GM18508 (cell line): ENCODE data around the gene ACBD6.
"Not testable (repeated sequence)": the region's sequence is repeated elsewhere in the genome, so short reads cannot be mapped to it uniquely, and the experiment has no call there.

ENCODE experiments used
- ATAC-seq: cut with Tn5 transposase; IDR thresholded peaks from one replicate; pipeline ENCODE4 v1.9.1; 2021; ENCODE audit warnings: moderate number of reproducible peaks; ENCODE audit not compliant: insufficient read depth, unreplicated experiment

ACBD6 gene

GRCh38 chr1:180502361-180503279 is at the start of gene ACBD6:
Gene ACBD6, minus strand, starts transcription at chr1:180502577. Its CDS starts 311 bp downstream, at chr1:180502266.
- ATAC-seq: peak; percentile 65

- no peak for ATAC-seq
These were observed 49.6 kb upstream of the ACBD6 start for GRCh38 chr1:180551997-180552396.

GRCh38 chr1:180550241-180550640 is 47.9 kb upstream of the ACBD6 start:
- ATAC-seq: no peak

- not testable (repeated sequence) for ATAC-seq
These were observed 47.4 kb upstream of the ACBD6 start for GRCh38 chr1:180549770-180550169.

GRCh38 chr1:180548686-180549317 is 46.4 kb upstream of the ACBD6 start:
- ATAC-seq: no peak

GRCh38 chr1:180545991-180546390 is 43.6 kb upstream of the ACBD6 start:
- ATAC-seq: no peak

GRCh38 chr1:180544050-180544449 is 41.7 kb upstream of the ACBD6 start:
- ATAC-seq: no peak

GRCh38 chr1:180542838-180543145 is 40.4 kb upstream of the ACBD6 start:
- no peak for ATAC-seq

GRCh38 chr1:180542113-180542837 is 39.9 kb upstream of the ACBD6 start:
- no peak for ATAC-seq

- no peak for ATAC-seq
These were observed 38.6 kb upstream of the ACBD6 start for GRCh38 chr1:180540697-180541594.

- ATAC-seq: no peak
These were observed 36.8 kb upstream of the ACBD6 start for GRCh38 chr1:180539136-180539535.

GRCh38 chr1:180536821-180537372 is 34.5 kb upstream of the ACBD6 start:
- no peak for ATAC-seq

- no peak for ATAC-seq
These were observed 33.1 kb upstream of the ACBD6 start for GRCh38 chr1:180535418-180535999.

- ATAC-seq: no peak
These were observed 31.8 kb upstream of the ACBD6 start for GRCh38 chr1:180534214-180534613.

- ATAC-seq: no peak
These were observed 31.1 kb upstream of the ACBD6 start for GRCh38 chr1:180533266-180533987.

GRCh38 chr1:180532854-180533253 is 30.5 kb upstream of the ACBD6 start:
- no peak for ATAC-seq

GRCh38 chr1:180530501-180530900 is 28.1 kb upstream of the ACBD6 start:
- ATAC-seq: no peak

GRCh38 chr1:180528868-180529470 is 26.6 kb upstream of the ACBD6 start:
- no peak for ATAC-seq
